K562 (cell line): ENCODE measurements around the gene PCBD1. TPM values are rescaled to one million over a fixed set of nuclear protein-coding genes. Genes with fewer than 3 reads are reported as not detected.

Source experiments
- ATAC-seq: fragments of 200-7000 bp; cut with Tn5 transposase; 3 replicates; pipeline ENCODE4 v1.9.1; 2020; ENCODE audit warnings: moderate library complexity
- BruUV-seq: library from RNA; stranded (reverse); fragments of 400-500 nt; replicated peaks from 2 replicates; lab custom pipeline; 2021; lab: Mats Ljungman, UMichigan
- CTCF ChIA-PET: fragments of 300-600 bp; formaldehyde crosslinking; extraction: SDS; loops from one replicate; lab custom pipeline; 2021; ENCODE audit warnings: low intra/inter-chr PET ratio; lab: Yijun Ruan, JAX
- POLR2A ChIA-PET: fragments of 300-600, 350-650 bp; sonication (Branson Sonifier 250); formaldehyde crosslinking; extraction: SDS; loops from one replicate; lab custom pipeline; 2021; ENCODE audit warnings: antibody characterized with exemption, inconsistent platforms; lab: Yijun Ruan, JAX
- DNase-seq, 4 experiments: peaks; one replicate each; pipeline versions ENCODE4 v3.0.0 to v3.0.0-alpha.2; 2011 to 2018; ENCODE audit warnings: low spot score in 3 of 4, mixed read lengths in 3 of 4; ENCODE audit errors: extremely low read depth in 1 of 4
- FAIRE-seq: peaks from 2 replicates; lab custom pipeline; 2011; peaks lifted over from hg19 to GRCh38; lab: Jason Lieb, UNC
- H2AFZ ChIP-seq: 2 replicates; pipeline ENCODE4 v1.6.0; 2011; ENCODE audit warnings: low read depth, low read length, control low read depth, inconsistent platforms
- H3K27ac ChIP-seq: fragments of 200-600 bp; 3 replicates; pipeline ENCODE4 v1.8.0; 2011; ENCODE audit warnings: low read depth, mild to moderate bottlenecking, control low read depth, inconsistent platforms, low read length, moderate library complexity, mixed read lengths; ENCODE audit errors: extremely low read depth
- H3K27me3 ChIP-seq, 2 experiments: fragments of 300-600 bp in 1 of 2; 2 replicates in 1 of 2; 3 replicates in 1 of 2; pipeline versions ENCODE4 v1.6.0 to v1.8.0; 2011; ENCODE audit warnings: inconsistent platforms in 2 of 2, low read length in 2 of 2, mild to moderate bottlenecking in 1 of 2, mixed read lengths in 1 of 2, moderate library complexity in 1 of 2; ENCODE audit not compliant: control insufficient read depth in 2 of 2, insufficient read depth in 2 of 2
- H3K36me3 ChIP-seq: fragments of 300-600 bp; 3 replicates; pipeline ENCODE4 v1.8.0; 2011; ENCODE audit warnings: mild to moderate bottlenecking, low read length, inconsistent platforms; ENCODE audit not compliant: control insufficient read depth, insufficient read depth
- H3K4me1 ChIP-seq, 2 experiments: fragments of 200-600 bp in 1 of 2; replicated peaks in 1 of 2; 2 replicates in 1 of 2; 3 replicates in 1 of 2; pipeline versions ENCODE4 v1.5.1 to v1.8.0; 2011; ENCODE audit warnings: inconsistent platforms in 2 of 2, low read length in 2 of 2, mild to moderate bottlenecking in 1 of 2, mixed read lengths in 1 of 2, moderate library complexity in 1 of 2; ENCODE audit not compliant: control insufficient read depth in 2 of 2, insufficient read depth in 2 of 2
- H3K4me2 ChIP-seq: 2 replicates; pipeline ENCODE4 v1.6.1; 2011; ENCODE audit warnings: low read length, control low read depth, inconsistent platforms, mixed read lengths; ENCODE audit not compliant: insufficient read depth
- H3K4me3 ChIP-seq: fragments of 200-600 bp; sonication (generic), shearing (Covaris generic); 2 replicates; pipeline ENCODE4 v1.5.1; 2016; ENCODE audit warnings: control low read depth, inconsistent platforms
- H3K79me2 ChIP-seq: fragments of 200-600 bp; 3 replicates; pipeline ENCODE4 v1.8.0; 2011; ENCODE audit warnings: low read length, inconsistent platforms; ENCODE audit not compliant: control insufficient read depth, insufficient read depth
- H3K9ac ChIP-seq, 2 experiments: 2 replicates each; pipeline versions ENCODE4 v1.6.0 to v1.6.1; 2011; ENCODE audit warnings: low read depth in 2 of 2, low read length in 2 of 2, control low read depth in 1 of 2, inconsistent platforms in 1 of 2, mild to moderate bottlenecking in 1 of 2, mixed read lengths in 1 of 2; ENCODE audit not compliant: insufficient read depth in 1 of 2
- H3K9me1 ChIP-seq: one replicate; pipeline ENCODE4 v1.6.0; 2011; ENCODE audit warnings: inconsistent platforms, mild to moderate bottlenecking, low read length, moderate library complexity; ENCODE audit not compliant: control insufficient read depth, insufficient read depth
- H3K9me3 ChIP-seq: replicated peaks from 2 replicates; pipeline ENCODE4 v1.5.1; 2011; ENCODE audit warnings: low read depth, low read length, inconsistent platforms; ENCODE audit not compliant: control insufficient read depth, insufficient read depth
- H4K20me1 ChIP-seq: replicated peaks from 2 replicates; pipeline ENCODE4 v1.6.1; 2011; ENCODE audit warnings: low read length, inconsistent platforms, mixed read lengths; ENCODE audit not compliant: control insufficient read depth, insufficient read depth
- ATF7 ChIP-seq: fragments of 450-650 bp; IDR thresholded peaks from 2 replicates; pipeline ENCODE4 v1.7.1; 2014; ENCODE audit warnings: mild to moderate bottlenecking, moderate library complexity
- GTF3C2 ChIP-seq: IDR thresholded peaks from 3 replicates; pipeline ENCODE4 v1.6.1; 2011; ENCODE audit warnings: borderline replicate concordance, mild to moderate bottlenecking, moderate library complexity; ENCODE audit not compliant: insufficient read length; ENCODE audit errors: extremely low read depth
- TCF3 ChIP-seq: sonication (generic); formaldehyde crosslinking; IDR thresholded peaks from 2 replicates; pipeline ENCODE4 v1.4.0; 2020; ENCODE audit warnings: mild to moderate bottlenecking, missing genetic modification reagents
- WGBS: fragments of 100-300 bp; shearing (Covaris generic); methylation state at CpG from one replicate; pipeline ENCODE4 v1.1.6; 2016; ENCODE audit warnings: low coverage, mixed read lengths; ENCODE audit not compliant: insufficient coverage; ENCODE audit errors: missing lambda C conversion rate; 5-methylcytosine and 5-hydroxymethylcytosine counted together
- in situ Hi-C: fragments of 300-500 bp; cut with MboI; formaldehyde crosslinking; loops from 4 replicates; pipeline ENCODE4 v1.15.0; 2018; ENCODE audit warnings: inconsistent platforms, mixed read lengths
- intact Hi-C: fragments of 100-400 bp; cut with micrococcal nuclease; formaldehyde crosslinking; loops from 2 replicates; pipeline ENCODE4 v1.14.2; 2022
- polyA plus RNA-seq, 8 experiments: library from polyadenylated mRNA; depleted of rRNA in 4 of 8; stranded (reverse) in 5 of 8; unstranded in 3 of 8; fragments of >200 nt; fragmentation: Nextera tagmentation in 2 of 8; fragmentation: Illumina TruSeq in 1 of 8; extraction: Ambion mirVana in 2 of 8; extraction: Trizol in 1 of 8; gene quantifications; 2 replicates each; pipeline versions ENCODE4 v1.2.1 to v1.2.3, GENCODE V29; 2011 to 2014; ENCODE audit warnings: inconsistent platforms in 1 of 8, missing spikeins in 1 of 8
- total RNA-seq, 7 experiments: library from RNA; depleted of rRNA in 6 of 7; stranded (reverse); fragments of >200 nt in 6 of 7; fragmentation: Illumina TruSeq in 2 of 7; extraction: Trizol in 2 of 7; gene quantifications; 2 replicates each; pipeline versions ENCODE4 v1.2.1 to v1.2.3, GENCODE V29; 2011 to 2021; ENCODE audit warnings: low replicate concordance in 1 of 7
- TF ChIP-seq, protein P1 (sequence below): fragments of 200-400 bp; formaldehyde crosslinking; IDR thresholded peaks from 2 replicates; pipeline ENCODE4 v1.6.1; 2017; ENCODE audit warnings: mild to moderate bottlenecking, low read depth, low read length, moderate library complexity

Gene PCBD1
- total and polyA plus RNA-seq, 9 of the 15 experiments (the other 6 are each of a cell fraction or from before 2014, with no cell fraction given) = 14.6 to 109 (median 57.0) TPM

DNA sequence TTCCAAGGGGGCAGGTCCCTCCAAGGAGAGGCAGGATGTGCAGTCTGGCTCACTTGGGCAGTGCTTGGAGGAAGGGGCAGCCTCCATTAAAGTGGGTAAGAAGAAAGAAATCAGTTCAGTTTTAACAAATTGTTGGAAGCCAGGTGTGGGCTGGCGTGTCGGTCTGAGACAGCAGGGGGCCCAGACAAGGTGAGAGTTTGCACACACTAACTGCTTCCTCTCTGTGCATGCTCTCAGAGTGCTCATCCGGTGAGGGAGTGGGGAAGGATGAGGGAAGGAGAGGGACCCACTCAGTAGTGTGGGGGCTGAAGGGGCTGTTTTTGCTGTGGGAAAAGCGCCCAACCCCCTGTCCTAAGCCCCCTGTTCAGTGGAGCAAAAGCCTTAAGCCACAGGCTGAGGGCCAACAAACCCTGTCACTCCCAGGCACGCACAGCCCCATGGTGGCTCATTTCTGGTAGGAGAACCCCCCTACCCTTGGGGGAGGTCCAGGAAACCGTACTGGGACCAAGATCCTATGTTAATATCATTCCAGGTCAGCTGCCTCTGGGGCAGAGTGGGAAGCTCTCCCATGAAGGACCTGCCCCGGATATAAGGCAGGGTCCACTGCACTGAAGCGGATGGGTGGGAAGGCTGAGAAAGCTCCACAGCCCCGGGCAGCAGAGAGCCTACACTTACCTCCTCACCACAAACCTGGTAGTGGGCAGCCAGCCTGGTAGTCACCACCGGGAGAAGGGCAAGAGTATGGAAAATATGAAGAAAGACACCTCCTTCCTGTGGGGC, 5.1 kb upstream of the PCBD1 start:
- FAIRE-seq = no peak
- no peak for ATAC-seq
- no peaks in the 10 kb centered on the region for H4K20me1 ChIP-seq
- H3K4me2 ChIP-seq = no peak overlapping the region
- H3K27ac ChIP-seq = no peak overlapping the region
- no peak for DNase-seq
- H3K4me1 ChIP-seq = peaks cover 7 to 10% of the 10 kb centered on the region in 2 experiments
- WGBS = 18% methylated on average over 9 of the region's 10 CpGs
- H3K9ac ChIP-seq = no peak overlapping the region
- H3K27me3 ChIP-seq = 0 out of 5 replicates have a peak, but pooled peaks cover 5 to 12% of the 10 kb centered on the region in 2 experiments
- no TSS peak for BruUV-seq
- no peaks in the 10 kb centered on the region for H3K9me1 ChIP-seq
- no peak overlapping the region for H2AFZ ChIP-seq
- no peaks in the 10 kb centered on the region for H3K36me3 ChIP-seq
- in situ Hi-C loops = no loop called here
- H3K4me3 ChIP-seq = no peak overlapping the region
- TF ChIP-seq GTF3C2 = no peak
- TF ChIP-seq ATF7 = no peak
- TF ChIP-seq, protein P1, sequence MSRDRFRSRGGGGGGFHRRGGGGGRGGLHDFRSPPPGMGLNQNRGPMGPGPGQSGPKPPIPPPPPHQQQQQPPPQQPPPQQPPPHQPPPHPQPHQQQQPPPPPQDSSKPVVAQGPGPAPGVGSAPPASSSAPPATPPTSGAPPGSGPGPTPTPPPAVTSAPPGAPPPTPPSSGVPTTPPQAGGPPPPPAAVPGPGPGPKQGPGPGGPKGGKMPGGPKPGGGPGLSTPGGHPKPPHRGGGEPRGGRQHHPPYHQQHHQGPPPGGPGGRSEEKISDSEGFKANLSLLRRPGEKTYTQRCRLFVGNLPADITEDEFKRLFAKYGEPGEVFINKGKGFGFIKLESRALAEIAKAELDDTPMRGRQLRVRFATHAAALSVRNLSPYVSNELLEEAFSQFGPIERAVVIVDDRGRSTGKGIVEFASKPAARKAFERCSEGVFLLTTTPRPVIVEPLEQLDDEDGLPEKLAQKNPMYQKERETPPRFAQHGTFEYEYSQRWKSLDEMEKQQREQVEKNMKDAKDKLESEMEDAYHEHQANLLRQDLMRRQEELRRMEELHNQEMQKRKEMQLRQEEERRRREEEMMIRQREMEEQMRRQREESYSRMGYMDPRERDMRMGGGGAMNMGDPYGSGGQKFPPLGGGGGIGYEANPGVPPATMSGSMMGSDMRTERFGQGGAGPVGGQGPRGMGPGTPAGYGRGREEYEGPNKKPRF = no peak
- no peak for TF ChIP-seq TCF3 (CRISPR knock-in tag)
- intact Hi-C loops = no loop called here
- H3K79me2 ChIP-seq = no peaks in the 10 kb centered on the region
- POLR2A ChIA-PET = interaction anchor here (0.6 to 0.7 kb wide), 2 partner anchors 124 to 295 kb away, joined by 3 read pairs; no protein-coding TSS in a partner anchor
- CTCF ChIA-PET = no interaction called here
- no peaks in the 10 kb centered on the region for H3K9me3 ChIP-seq
